Suppressor macrophage treated with lipopolysaccharide for 4 hours (primary cell): ENCODE data around the gene MAD2L1.
"Not testable (repeated sequence)": the region's sequence is repeated elsewhere in the genome, so short reads cannot be mapped to it uniquely, and the experiment has no call there.

Experiments used
- DNase-seq: peaks from one replicate; pipeline ENCODE4 v3.0.0-alpha.2; 2020

MAD2L1 gene

GRCh38 chr4:120066517-120067340, at the start of gene MAD2L1:
TSS of gene MAD2L1 (minus strand) at chr4:120066848. CDS start at chr4:120066734, 114 bp downstream.
- peak; percentile 100 for DNase-seq

DNA sequence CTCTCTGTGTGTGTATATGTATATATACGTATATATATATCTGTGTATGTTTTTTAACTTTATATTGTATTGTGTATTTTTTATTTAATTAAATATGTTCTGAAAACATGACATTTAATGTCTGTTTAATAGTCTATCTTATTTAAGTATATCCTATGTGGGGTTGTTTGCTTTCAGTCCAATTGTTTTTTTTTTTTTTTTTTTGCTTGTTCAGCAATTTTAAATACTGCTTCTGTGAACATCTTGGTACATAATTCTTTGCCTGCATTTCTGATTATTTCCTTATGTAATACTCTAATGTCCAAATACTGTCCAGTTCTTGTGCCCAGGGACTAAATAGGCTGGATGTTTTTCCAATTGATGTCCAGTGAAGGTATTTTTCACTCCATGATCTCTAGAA, 45.1 kb upstream of the MAD2L1 start:
- DNase-seq: no peak

- no peak for DNase-seq
Measured at GRCh38 chr4:120109406-120109805, 42.8 kb upstream of the MAD2L1 start.

DNA sequence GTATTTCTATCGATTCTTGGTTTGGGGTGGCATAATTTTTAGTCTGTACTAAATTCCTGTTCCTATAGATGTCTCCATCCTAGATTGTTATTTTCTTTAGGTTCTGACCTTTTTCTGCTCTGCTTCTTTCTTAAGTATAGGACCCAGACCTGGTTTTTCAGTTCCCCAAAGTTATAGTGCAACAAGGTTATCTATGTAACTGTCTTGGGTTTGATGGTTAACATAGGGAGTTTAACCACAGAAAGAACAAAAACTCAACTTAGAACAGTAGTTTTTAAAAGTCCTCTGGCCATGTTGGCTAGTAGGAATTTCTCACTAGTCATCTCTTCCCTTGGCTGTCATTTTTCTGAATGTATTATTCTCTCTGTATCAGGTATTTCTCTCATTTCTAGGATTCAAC, 38.8 kb upstream of the MAD2L1 start:
- DNase-seq: no peak

GRCh38 chr4:120096508-120097297, 30.1 kb upstream of the MAD2L1 start:
- no peak for DNase-seq

DNA sequence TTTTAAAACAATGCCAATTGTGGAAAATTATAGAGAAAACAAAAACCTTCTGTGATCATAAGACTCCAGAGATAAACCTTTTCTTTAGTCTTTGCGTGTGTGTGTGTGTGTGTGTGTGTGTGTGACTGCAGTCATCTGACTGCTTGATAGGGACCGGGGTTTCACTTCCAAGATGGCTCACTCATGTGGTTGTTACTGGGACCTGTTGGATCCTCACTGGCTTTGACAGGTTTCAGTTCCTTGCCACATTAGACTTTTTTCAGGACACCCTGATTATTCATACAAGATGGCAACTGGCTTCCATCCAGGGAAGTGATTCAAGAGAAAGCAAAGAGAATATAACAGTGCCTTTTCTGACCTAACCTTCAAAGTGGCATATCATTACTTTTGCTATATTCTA, 21.9 kb upstream of the MAD2L1 start:
- peak; percentile 36 for DNase-seq

- DNase-seq: not testable (repeated sequence)
Measured at GRCh38 chr4:120088066-120088465, 21.4 kb upstream of the MAD2L1 start.

DNA sequence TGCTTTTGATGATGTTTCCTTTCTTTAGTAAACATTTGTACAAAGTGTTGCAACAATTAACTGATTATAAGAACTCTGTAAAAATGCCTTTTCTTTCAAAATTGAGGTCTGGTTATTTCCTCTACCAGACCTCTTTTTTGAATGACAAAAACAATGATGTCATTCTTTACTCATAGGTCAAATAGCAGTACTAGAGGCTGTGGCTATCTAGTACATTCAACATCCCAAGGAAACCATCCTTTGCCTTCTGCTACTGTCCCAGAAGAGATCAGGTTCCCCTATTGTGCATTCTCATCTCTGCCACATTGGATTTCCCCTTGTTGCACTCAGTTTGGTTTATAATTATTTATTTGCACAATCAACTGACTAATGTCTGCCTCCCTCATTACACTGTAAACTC, 19.1 kb upstream of the MAD2L1 start:
- DNase-seq: peak; percentile 65

DNA sequence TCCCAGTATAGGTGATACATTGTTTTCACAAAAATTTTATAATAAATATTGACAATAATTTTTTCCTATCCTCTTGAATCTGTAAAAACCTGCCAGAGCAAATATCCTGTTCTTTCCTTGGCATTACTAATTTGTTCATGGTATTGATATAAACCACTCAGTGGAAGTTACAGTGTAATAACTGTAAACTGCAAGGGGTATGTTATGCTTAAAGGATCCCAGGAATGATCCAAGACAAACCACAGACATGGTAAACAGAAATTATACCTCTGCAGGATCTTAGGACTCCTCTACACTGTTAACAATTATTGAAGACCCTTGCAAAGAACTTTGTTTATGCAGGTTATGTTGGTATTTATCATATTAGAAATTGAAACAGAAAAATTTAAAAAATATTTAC, 17.7 kb upstream of the MAD2L1 start:
- no peak for DNase-seq

DNA sequence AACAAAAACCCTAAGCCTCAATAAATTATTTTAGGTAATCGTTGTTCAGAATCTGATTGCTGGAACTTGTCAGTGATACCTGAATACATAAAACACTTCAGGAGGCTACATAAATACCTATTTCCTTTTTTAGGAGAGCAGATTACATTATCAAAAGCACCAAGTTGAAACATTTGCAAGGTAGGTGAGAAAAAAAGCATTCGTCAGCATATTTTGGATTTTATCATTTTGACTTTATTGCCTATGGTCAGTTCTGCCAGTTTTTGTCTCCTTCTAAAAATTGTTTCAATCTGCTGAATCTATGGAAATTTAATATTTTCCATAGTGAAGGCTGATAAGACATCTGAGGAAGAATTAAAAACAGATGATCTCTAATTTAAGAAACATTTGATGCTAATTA, 16.5 kb upstream of the MAD2L1 start:
- no peak for DNase-seq

- no peak for DNase-seq
Measured at GRCh38 chr4:120082251-120082650, 15.6 kb upstream of the MAD2L1 start.

DNA sequence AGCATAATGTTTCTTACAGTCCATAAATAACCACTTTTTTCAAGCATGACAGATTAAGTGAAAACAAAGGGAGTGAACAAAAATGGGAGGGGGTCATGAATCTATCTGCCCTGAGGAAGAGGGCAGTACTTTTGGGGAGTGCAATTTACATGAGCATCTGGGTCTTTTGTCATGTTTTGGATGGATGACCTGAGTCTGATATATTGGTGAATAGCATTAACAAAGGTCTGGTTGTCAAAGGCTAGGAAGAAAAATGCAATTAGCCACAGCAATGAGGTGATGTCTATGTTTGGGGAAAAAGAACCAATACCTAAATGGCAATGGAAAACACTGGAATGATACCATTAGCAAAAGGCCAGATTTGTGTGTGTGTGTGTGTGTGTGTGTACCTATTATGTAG, 15.1 kb upstream of the MAD2L1 start:
- no peak for DNase-seq

- DNase-seq: no peak
Measured at GRCh38 chr4:120080533-120080932, 13.9 kb upstream of the MAD2L1 start.

- no peak for DNase-seq
Measured at GRCh38 chr4:120079839-120080520, 13.3 kb upstream of the MAD2L1 start.

DNA sequence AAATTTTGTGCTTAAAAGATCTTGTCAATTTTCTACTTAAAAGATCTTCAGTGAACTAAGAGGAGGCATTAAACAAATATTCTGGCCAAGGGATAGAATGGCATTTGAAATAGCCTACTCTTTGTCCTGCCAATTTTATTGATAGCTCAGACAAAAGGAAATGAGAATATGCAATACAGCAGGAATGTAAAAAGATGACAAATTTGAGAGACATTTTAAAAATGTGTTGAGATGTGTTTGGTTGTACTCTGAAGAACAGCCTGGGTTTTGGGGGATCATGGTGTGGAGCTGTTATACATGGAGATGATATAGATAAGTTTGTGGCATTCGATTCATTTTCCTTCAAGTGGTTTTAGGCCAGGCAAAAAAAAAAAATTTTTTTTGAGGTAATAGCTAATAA, 11.6 kb upstream of the MAD2L1 start:
- DNase-seq: no peak

DNA sequence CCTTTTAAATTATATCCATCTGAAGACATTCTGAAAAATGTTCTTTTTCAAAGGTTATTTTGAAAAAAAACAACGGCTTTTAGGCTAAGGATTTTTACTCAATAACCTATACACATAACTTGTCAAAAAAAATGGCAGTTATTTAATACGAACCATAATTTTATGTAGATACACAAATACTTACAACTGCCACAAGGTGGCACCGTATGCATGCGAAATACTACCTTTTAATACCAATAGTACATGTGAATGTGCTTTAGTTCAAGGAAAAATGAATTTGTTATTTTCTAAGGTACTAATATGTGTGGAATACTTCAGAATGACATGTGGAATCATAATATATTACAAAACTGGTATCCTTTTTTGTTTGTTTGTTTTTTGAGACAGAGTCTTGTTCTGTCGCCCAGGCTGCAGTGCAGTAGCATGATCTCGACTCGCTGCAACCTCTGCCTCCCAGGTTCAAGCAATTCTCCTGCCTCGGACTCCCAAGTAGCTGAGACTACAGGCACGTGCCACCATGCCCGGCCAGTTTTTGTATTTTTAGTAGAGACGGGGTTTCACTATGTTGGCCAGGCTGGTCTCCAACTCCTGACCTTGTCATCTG, 4.6 kb upstream of the MAD2L1 start:
- DNase-seq: peak; percentile 81

- no peak for DNase-seq
Measured at GRCh38 chr4:120070196-120070595, 3.5 kb upstream of the MAD2L1 start.

DNA sequence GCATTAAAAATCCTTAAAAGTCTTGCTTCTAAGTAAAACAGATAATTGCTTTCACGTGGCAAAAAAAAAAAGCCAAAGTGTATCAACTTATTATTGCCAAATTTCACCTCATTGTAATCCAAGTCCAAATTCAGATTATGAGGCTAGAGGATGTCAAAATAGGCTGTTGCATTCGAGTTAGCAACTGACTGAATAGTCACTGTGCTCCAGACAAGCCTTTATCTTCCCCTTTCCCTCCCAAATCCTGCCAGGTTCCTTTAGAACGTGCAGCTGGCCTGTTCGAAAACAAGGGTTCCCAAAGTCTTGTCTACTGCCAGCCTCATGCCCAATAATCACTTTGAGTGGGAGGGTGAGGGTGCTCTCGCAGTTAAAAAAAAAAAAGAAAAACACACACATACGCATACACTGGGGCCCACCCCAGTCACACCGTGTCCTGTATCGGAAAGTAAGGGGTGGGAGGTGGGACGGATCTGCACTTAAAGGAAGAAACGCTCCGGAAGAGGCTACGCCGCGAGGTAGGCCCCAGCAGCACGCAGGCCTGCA, 603 bp downstream of the MAD2L1 start:
- DNase-seq: peak; percentile 25

- no peak for DNase-seq
Measured at GRCh38 chr4:120064887-120065286, 1.8 kb downstream of the MAD2L1 start.

GRCh38 chr4:120063711-120064110, 2.9 kb downstream of the MAD2L1 start:
- DNase-seq: not testable (repeated sequence)

DNA sequence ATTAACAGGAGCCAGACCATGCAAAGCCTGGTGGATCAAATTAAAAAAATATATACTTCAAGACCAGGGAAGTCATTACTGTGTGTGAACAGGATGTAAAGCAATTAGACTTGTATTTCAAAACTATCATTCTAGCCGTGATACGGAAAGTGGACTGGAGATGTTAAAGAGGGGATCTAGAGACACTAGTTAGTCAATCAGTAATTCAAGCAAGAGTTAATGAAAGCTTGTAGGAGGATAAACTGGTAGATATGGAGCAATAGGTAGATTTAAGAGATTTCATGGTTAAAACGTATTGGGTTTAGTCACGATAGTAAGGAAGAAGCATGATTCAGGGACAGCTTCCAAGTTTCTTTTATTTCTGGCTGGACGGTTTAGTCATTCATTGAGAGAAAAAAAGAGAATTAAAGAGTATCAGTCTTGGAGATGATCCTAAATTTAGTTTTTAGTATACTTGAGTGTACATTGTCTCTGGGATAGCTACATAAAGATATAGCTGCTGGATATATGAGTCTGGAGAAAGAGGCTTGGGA, 3.9 kb downstream of the MAD2L1 start:
- no peak for DNase-seq

DNA sequence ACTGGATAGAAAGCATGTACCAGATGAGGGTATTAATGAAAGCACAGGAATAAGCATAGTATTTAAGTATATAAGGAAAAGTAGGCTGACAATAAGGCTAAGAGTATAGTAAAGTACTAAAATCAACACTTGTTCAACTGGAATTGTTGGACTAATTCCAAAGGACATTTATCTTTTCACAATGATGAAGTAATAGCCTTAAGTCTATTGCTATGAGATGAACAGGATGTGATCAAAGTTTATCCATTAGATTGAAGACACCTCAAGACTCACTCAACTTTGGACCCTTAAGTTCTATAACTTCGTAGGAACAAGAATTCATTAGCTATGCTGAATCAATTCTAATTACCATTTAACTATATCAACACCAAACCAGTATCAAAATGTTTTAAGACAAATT, 7.6 kb downstream of the MAD2L1 start:
- DNase-seq: no peak

DNA sequence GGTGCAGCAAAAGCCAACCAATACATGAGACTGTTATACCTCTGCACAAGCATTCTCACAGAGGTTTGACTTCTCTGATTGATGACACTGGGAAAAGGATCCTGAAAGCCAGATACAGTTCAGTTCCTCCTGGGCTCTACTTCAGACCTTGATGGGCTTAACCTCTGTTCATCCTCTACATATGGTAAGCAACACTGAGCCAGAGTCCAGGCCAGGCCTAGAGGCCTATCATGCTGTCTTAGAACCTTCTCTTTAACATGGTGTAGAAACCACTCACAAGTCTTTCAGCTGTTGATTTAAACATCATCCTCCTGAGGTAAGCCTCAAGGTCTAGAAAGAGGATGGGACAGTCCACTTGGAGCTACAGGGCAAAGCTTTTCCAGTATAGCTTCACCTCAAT, 9.2 kb downstream of the MAD2L1 start:
- DNase-seq: no peak
